GM23248 (cell line): ENCODE data around the gene SPDYE6.

Experiments
- EZH2 ChIP-seq: fragments of 200-600 bp; sonication (generic); IDR thresholded peaks from 2 replicates; pipeline ENCODE4 v1.6.1; 2018; ENCODE audit warnings: antibody characterized with exemption, mild to moderate bottlenecking; ENCODE audit not compliant: insufficient read depth, poor library complexity, severe bottlenecking
- EZH2phosphoT487 ChIP-seq: fragments of 200-600 bp; sonication (generic); IDR thresholded peaks from 2 replicates; pipeline ENCODE4 v1.6.1; 2018; ENCODE audit warnings: antibody characterized with exemption, moderate library complexity, mild to moderate bottlenecking, low read depth; ENCODE audit not compliant: insufficient read depth

DNA sequence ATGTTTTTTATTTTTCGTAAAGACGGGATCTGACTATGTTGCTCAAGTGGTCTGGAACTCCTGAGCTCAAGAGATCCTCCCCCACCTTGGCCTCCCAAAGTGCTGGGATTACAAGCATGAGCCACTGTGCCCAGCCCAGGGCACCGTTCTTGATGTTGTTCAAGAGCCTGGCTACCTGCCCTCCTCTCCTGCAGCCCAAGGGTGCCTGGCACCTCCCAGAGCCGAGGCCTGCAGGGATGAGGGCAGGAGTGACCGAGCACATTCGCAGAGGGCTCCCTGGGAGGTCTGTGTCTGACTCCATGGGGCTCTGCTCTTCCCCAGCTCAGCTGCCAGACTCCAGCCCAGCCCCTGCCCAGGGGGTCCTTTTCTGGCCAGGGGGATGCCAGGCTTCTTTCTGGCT, 54.2 kb downstream of the SPDYE6 start:
- no peak for TF ChIP-seq EZH2
- TF ChIP-seq EZH2phosphoT487 = no peak
